ENCODE results near the gene ANKIB1.

DNA sequence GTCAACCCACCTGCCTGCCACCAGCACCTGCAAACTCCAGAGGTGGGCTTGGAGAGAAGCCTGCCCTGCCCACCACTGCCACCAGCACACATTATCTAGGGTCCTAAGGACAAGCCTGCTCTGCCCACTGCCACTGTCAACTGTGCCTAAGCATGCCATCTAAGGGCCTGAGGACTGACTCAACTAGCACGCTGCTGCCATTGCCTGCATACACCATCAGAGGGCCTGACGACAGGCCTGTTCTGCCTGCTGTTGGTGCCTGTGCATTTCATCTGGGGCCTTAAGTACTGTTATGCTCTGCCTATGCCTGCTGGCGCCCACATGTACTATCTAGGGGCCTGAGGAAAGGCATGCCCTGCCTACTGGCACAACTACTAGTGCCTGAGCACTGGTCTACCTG is 39.8 kb upstream of the ANKIB1 start:
- no peak for TF ChIP-seq CTCF (IDR thresholded peaks at IDR 0.05)
- TF ChIP-seq POLR2AphosphoS5 (IDR thresholded peaks at IDR 0.05) = no peak
- no peak for TF ChIP-seq POLR2A (IDR thresholded peaks at IDR 0.05)
